Activated CD8-positive, alpha-beta memory T cell treated with anti-CD3 and anti-CD28 coated beads, Interleukin-2, amount 50 U/mL, for 24 hours (primary cell): ENCODE data around the gene STT3B.
"Not testable (repeated sequence)": the region's sequence is repeated elsewhere in the genome, so short reads cannot be mapped to it uniquely, and the experiment has no call there.

Experiments
- DNase-seq: peaks from one replicate; pipeline ENCODE4 v3.0.0-alpha.2; 2020; ENCODE audit errors: extremely low read depth

Gene STT3B

GRCh38 chr3:31605333-31605732, 72.6 kb downstream of the STT3B start:
- not testable (repeated sequence) for DNase-seq

GRCh38 chr3:31606453-31606852, 73.7 kb downstream of the STT3B start:
- no peak for DNase-seq

- DNase-seq: no peak
Measured at GRCh38 chr3:31610700-31611275, 78.1 kb downstream of the STT3B start.

GRCh38 chr3:31613177-31613576, 80.5 kb downstream of the STT3B start:
- no peak for DNase-seq

GRCh38 chr3:31613654-31614053, 80.9 kb downstream of the STT3B start:
- DNase-seq: no peak

- DNase-seq: no peak
Measured at GRCh38 chr3:31614162-31614921, 81.6 kb downstream of the STT3B start.

- DNase-seq: no peak
Measured at GRCh38 chr3:31615071-31615875, 82.5 kb downstream of the STT3B start.

- no peak for DNase-seq
Measured at GRCh38 chr3:31616711-31617110, 84.0 kb downstream of the STT3B start.

- DNase-seq: no peak
Measured at GRCh38 chr3:31620656-31621055, 87.9 kb downstream of the STT3B start.

- DNase-seq: no peak
Measured at GRCh38 chr3:31621314-31621713, 88.6 kb downstream of the STT3B start.

- no peak for DNase-seq
Measured at GRCh38 chr3:31622636-31623288, 90.0 kb downstream of the STT3B start.

- DNase-seq: no peak
Measured at GRCh38 chr3:31624083-31624709, 91.5 kb downstream of the STT3B start.

- DNase-seq: no peak
Measured at GRCh38 chr3:31625358-31625757, 92.6 kb downstream of the STT3B start.

- DNase-seq: no peak
Measured at GRCh38 chr3:31629054-31629453, 96.3 kb downstream of the STT3B start.

- DNase-seq: no peak
Measured at GRCh38 chr3:31634476-31634875, 101.8 kb downstream of the STT3B start.

- DNase-seq: no peak
Measured at GRCh38 chr3:31635545-31635944, 102.8 kb downstream of the STT3B start.

- no peak for DNase-seq
Measured at GRCh38 chr3:31636049-31636448, 103.3 kb downstream of the STT3B start.

GRCh38 chr3:31636694-31637442, 104.1 kb downstream of the STT3B start:
- no peak for DNase-seq

GRCh38 chr3:31639828-31640227, 107.1 kb downstream of the STT3B start:
- DNase-seq: no peak

GRCh38 chr3:31645256-31645655, 112.5 kb downstream of the STT3B start:
- no peak for DNase-seq
